ENCODE results near the gene GAN. TPM values are rescaled to one million over a fixed set of nuclear protein-coding genes. Genes with fewer than 3 reads are reported as not detected.

Gene GAN
- total and polyA plus RNA-seq, 10 of the 15 experiments (the other 5 are each of a cell fraction or from before 2014, with no cell fraction given): 0.42 to 8.4 (median 2.5) TPM

- Histone ChIP-seq H3K4me1 (ENCODE audit: control insufficient read depth, insufficient read depth, low read length) (no peaks in the 10 kb centered on the region), H3K27me3 (replicated peaks in 1 of 2; ENCODE audit: control insufficient read depth in 2 of 2, insufficient read depth in 2 of 2, low read length in 1 of 2) (no peaks in the 10 kb centered on the region; a peak in 1 of 4 replicates), H3K27ac (ENCODE audit: control insufficient read depth, insufficient read depth) (no peak overlapping the region), H3K9me3 (replicated peaks; ENCODE audit: control insufficient read depth, insufficient read depth, low read length) (no peaks in the 10 kb centered on the region), H3K4me2 (ENCODE audit: control insufficient read depth, insufficient read depth) (no peak overlapping the region), H3K79me2 (ENCODE audit: control insufficient read depth, insufficient read depth, low read length) (no peaks in the 10 kb centered on the region), H3K9ac (ENCODE audit: control insufficient read depth, insufficient read depth, low read length) (no peak overlapping the region), H3K4me3 (no peak overlapping the region), H3K36me3 (ENCODE audit: control insufficient read depth in 2 of 2, insufficient read depth in 2 of 2, low read length in 1 of 2) (no peaks in the 10 kb centered on the region), H4K20me1 (ENCODE audit: control insufficient read depth, insufficient read depth) (no peaks in the 10 kb centered on the region), H2AFZ (ENCODE audit: control insufficient read depth, low read depth, low read length) (no peak overlapping the region)
- no peak for DNase-seq (ENCODE audit: low read depth, low spot score)
- CTCF ChIA-PET: interaction anchor here (0.6 to 0.9 kb wide), 2 partner anchors 13 to 14 kb away, joined by 3 read pairs; no protein-coding TSS in a partner anchor
- 58% methylated on average over 8 of the region's 8 CpGs for WGBS (ENCODE audit: insufficient coverage, insufficient replicate concordance, low lambda C conversion rate, missing lambda C conversion rate)
- POLR2A ChIA-PET: no interaction called here
- in situ Hi-C loops (cut with MboI): no loop called here
- FAIRE-seq: no peak
- no peak for ATAC-seq
- RAD21 ChIA-PET (ENCODE audit: unreplicated experiment): interaction anchor here (1.2 to 1.8 kb wide), 2 partner anchors 12 to 63 kb away, joined by 3 to 5 read pairs; no protein-coding TSS in a partner anchor
- no peak for TF ChIP-seq NR2C2 (IDR thresholded peaks at IDR 0.05; ENCODE audit: borderline replicate concordance, control insufficient read depth, insufficient read length, low read depth)
- no peak for TF ChIP-seq RAD21 (IDR thresholded peaks at IDR 0.05; ENCODE audit: insufficient read depth, low read depth, low read length)
- TF ChIP-seq PAX5 (IDR thresholded peaks at IDR 0.05; ENCODE audit: borderline replicate concordance, low read depth, low read length): no peak
- SMC1A ChIA-PET (ENCODE audit: uncharacterized antibody, unreplicated experiment): interaction anchor here (0.6 kb wide), 1 partner anchor 285 kb away, joined by 5 read pairs; no protein-coding TSS in a partner anchor
- no TSS peak for BruUV-seq (replicated peaks)
- intact Hi-C loops (cut with micrococcal nuclease; ENCODE audit: unreplicated experiment): no loop called here
Measured at GRCh38 chr16:81416749-81417148, 102.0 kb downstream of the GAN start.

GRCh38 chr16:81417210-81417609 is 102.4 kb downstream of the GAN start:
- no peak overlapping the region for H3K9ac ChIP-seq (ENCODE audit: control insufficient read depth, insufficient read depth, low read length)
- in situ Hi-C loops (cut with MboI) (no loop called here), intact Hi-C loops (cut with micrococcal nuclease; ENCODE audit: unreplicated experiment) (no loop called here)
- 40% methylated on average over 4 of the region's 5 CpGs for WGBS (ENCODE audit: insufficient coverage, insufficient replicate concordance, low lambda C conversion rate, missing lambda C conversion rate)
- no peaks in the 10 kb centered on the region; the same call in 2 of the 3 replicates for H3K9me3 ChIP-seq (replicated peaks; ENCODE audit: control insufficient read depth, insufficient read depth, low read length)
- H3K79me2 ChIP-seq (ENCODE audit: control insufficient read depth, insufficient read depth, low read length): no peaks in the 10 kb centered on the region
- H3K4me1 ChIP-seq (ENCODE audit: control insufficient read depth, insufficient read depth, low read length): no peaks in the 10 kb centered on the region
- DNase-seq (ENCODE audit: low read depth, low spot score) (no peak), FAIRE-seq (no peak), ATAC-seq (no peak; the same call in 2 of the 3 replicates)
- H3K27me3 ChIP-seq (replicated peaks in 1 of 2; ENCODE audit: control insufficient read depth in 2 of 2, insufficient read depth in 2 of 2, low read length in 1 of 2): no peaks in the 10 kb centered on the region; a peak in 1 of 4 replicates
- no TSS peak for BruUV-seq (replicated peaks)
- ChIA-PET RAD21 (ENCODE audit: unreplicated experiment) (interaction anchor here (1.8 kb wide), 1 partner anchor 13 kb away, joined by 5 read pairs; no protein-coding TSS in a partner anchor), SMC1A (ENCODE audit: uncharacterized antibody, unreplicated experiment) (interaction anchor here (0.6 kb wide), 1 partner anchor 285 kb away, joined by 5 read pairs; no protein-coding TSS in a partner anchor), POLR2A (no interaction called here), CTCF (interaction anchor here (0.6 to 1.0 kb wide), 3 partner anchors 12 to 14 kb away, joined by 3 read pairs; no protein-coding TSS in a partner anchor)
- H4K20me1 ChIP-seq (ENCODE audit: control insufficient read depth, insufficient read depth): no peaks in the 10 kb centered on the region
- no peak overlapping the region for H3K27ac ChIP-seq (ENCODE audit: control insufficient read depth, insufficient read depth)
- no peak overlapping the region for H2AFZ ChIP-seq (ENCODE audit: control insufficient read depth, low read depth, low read length)
- no peak overlapping the region for H3K4me3 ChIP-seq
- no peaks in the 10 kb centered on the region for H3K36me3 ChIP-seq (ENCODE audit: control insufficient read depth in 2 of 2, insufficient read depth in 2 of 2, low read length in 1 of 2)
- H3K4me2 ChIP-seq (ENCODE audit: control insufficient read depth, insufficient read depth): no peak overlapping the region
- TF ChIP-seq ZNF687 (IDR thresholded peaks at IDR 0.05) (no peak), TCF7 (IDR thresholded peaks at IDR 0.05; ENCODE audit: borderline replicate concordance) (no peak), IKZF2 (IDR thresholded peaks at IDR 0.05) (no peak), ZNF217 (IDR thresholded peaks at IDR 0.05) (no peak), STAT1 (conservative IDR thresholded peaks at IDR 0.05) (no peak), HDGF (IDR thresholded peaks at IDR 0.05) (no peak), BACH1 (IDR thresholded peaks at IDR 0.05; ENCODE audit: borderline replicate concordance) (no peak), RUNX3 (IDR thresholded peaks at IDR 0.05; ENCODE audit: low read length) (no peak), CBX3 (IDR thresholded peaks at IDR 0.05; ENCODE audit: borderline replicate concordance, low read depth) (no peak), SMAD5 (IDR thresholded peaks at IDR 0.05; ENCODE audit: low read depth) (no peak), E2F4 (IDR thresholded peaks at IDR 0.05; ENCODE audit: low read depth, low read length) (no peak)
